Measurements from ENCODE around the gene PTCH2.

The PTCH2 gene

DNA sequence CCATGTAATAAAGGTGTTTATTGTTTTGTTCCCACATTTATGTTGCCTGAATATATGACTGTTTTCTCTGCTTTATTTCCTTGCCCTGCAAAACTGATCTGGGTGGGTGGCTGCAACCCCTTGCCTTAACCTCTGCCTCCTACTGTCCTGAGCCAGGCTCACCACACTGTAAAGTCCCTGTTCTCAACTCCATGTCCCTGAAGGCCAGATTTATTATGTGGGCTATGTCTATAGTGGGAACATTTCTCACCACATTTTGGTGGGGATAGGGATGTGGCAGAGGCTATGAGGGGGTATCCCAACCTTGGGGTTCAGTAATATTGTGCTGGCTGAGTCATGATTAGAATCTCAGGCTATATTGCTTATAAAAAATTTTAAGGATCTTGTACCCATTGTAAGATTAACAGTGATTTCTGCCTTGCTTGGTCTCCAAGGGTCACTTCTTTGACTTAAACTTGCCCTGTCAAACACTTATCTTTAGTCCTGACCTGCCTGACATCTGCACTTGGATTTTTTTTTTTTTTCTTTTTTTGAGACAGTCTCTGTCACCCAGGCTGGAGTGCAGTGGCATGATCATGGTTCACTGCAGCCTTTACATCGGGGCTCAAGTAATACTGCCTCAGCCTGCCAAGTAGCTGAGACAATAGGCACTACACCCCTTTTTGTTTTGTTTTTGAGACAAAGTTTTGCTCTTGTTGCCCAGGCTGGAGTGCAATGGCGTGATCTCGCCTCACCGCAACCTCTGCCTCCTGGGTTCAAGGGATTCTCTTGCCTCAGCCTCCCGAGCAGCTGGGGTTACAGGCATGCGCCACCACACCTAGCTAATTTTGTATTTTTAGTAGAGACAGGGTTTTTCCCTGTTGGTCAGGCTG, 64.1 kb downstream of the PTCH2 start:
- no peak for TF ChIP-seq ZNF274 (IDR thresholded peaks at IDR 0.05; ENCODE audit: low read depth, low read length)
- H3K4me3 ChIP-seq (ENCODE audit: low read length) = no peak overlapping the region

DNA sequence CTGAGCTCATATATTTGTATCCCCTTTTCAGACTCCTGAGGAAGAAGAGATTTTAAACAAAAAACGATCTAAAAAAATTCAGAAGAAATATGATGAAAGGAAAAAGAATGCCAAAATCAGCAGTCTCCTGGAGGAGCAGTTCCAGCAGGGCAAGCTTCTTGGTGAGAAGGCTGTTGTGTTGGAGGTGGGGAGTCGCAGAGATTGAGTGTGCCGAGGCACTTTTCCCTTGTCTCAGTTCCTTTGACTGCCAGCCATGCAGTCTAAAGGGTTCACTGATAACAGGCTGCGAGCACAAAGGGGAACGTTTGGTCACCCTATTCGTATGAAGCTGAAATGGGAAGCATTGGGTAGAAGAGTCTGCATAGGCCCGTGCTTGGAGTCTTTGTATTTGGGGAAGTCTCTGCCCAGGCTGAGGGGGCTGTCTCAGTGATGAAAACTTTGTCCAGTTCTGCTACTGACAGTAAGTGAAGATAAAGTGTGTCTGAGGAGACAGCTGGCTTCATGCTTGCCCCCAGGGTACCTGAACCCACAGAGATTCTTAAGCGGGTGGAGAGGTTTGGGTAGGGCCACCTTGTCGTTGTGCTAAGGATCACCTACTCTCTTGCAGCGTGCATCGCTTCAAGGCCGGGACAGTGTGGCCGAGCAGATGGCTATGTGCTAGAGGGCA, 65.0 kb downstream of the PTCH2 start:
- peak overlapping the region; percentile 27; the same call in 1 of the 2 replicates for H3K4me3 ChIP-seq (ENCODE audit: low read length)
- TF ChIP-seq ZNF274 (IDR thresholded peaks at IDR 0.05; ENCODE audit: low read depth, low read length) = no peak

DNA sequence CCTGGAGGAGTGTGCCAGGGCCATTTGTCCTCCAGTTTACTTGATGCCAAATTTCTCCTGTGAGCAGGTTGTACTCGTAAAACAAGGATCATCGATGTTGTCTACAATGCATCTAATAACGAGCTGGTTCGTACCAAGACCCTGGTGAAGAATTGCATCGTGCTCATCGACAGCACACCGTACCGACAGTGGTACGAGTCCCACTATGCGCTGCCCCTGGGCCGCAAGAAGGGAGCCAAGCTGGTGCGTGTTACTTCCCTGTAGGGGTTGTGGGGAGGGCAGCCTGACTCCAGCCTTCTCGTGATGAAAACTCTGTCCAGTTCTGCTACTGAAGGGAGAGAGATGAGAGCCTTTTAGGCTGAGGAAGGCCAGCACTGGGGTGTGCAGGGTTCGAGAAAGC, 65.5 kb downstream of the PTCH2 start:
- TF ChIP-seq ZNF274 (IDR thresholded peaks at IDR 0.05; ENCODE audit: low read depth, low read length) = no peak
- H3K4me3 ChIP-seq (ENCODE audit: low read length) = peak overlapping the region; percentile 90

DNA sequence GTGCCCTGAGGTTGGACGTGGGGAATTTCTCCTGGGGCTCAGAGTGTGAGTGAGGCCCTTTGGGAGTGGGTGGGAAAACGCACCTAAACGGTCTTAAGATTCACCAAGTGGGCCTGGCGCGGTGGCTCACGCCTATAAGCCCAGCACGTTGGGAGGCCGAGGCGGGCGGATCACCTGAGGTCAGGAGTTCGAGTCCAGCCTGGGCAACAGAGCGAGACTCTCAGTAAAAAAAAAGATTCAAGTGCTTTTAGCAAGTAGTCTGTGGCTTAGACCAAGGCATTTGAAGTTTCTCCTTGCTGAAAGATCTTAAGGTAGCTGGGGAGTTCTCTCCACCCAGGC, 66.4 kb downstream of the PTCH2 start:
- H3K4me3 ChIP-seq (ENCODE audit: low read length) = peak overlapping the region; percentile 90
- TF ChIP-seq ZNF274 (IDR thresholded peaks at IDR 0.05; ENCODE audit: low read depth, low read length) = no peak

DNA sequence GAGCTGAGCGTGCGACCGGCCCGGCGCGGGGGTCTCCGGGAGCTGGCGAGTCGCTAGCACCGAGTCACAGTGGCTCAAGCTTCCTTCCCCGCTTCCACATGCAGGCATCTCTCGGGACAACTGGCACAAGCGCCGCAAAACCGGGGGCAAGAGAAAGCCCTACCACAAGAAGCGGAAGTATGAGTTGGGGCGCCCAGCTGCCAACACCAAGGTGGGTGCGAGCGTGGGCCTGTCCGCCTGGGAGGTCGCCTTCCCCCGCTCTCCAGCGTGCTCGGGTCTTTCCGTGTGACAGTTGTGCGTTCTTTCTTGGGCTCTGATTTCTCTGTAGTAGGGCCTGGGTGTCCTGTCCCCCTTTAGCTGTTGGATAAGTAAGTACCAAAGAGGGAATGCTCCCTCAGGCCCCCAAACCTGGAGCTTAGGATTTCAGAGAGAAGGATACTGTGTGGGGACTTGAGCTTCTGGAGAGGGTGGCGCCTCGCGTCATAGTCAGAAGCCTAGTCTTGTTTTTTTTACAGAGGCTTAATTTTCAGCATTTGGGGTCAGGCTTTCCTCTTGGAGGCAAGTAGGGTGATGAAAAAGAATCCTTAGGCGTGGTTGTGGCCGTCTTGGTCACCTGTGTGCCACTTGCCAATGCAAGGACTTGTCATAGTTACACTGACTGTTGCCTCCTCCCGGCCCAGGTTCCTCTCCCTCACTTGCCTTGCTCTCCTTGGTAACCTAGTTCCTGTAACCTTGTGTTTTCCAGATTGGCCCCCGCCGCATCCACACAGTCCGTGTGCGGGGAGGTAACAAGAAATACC, 66.9 kb downstream of the PTCH2 start:
- TF ChIP-seq ZNF274 (IDR thresholded peaks at IDR 0.05; ENCODE audit: low read depth, low read length) = no peak
- peak overlapping the region; percentile 90 for H3K4me3 ChIP-seq (ENCODE audit: low read length)

DNA sequence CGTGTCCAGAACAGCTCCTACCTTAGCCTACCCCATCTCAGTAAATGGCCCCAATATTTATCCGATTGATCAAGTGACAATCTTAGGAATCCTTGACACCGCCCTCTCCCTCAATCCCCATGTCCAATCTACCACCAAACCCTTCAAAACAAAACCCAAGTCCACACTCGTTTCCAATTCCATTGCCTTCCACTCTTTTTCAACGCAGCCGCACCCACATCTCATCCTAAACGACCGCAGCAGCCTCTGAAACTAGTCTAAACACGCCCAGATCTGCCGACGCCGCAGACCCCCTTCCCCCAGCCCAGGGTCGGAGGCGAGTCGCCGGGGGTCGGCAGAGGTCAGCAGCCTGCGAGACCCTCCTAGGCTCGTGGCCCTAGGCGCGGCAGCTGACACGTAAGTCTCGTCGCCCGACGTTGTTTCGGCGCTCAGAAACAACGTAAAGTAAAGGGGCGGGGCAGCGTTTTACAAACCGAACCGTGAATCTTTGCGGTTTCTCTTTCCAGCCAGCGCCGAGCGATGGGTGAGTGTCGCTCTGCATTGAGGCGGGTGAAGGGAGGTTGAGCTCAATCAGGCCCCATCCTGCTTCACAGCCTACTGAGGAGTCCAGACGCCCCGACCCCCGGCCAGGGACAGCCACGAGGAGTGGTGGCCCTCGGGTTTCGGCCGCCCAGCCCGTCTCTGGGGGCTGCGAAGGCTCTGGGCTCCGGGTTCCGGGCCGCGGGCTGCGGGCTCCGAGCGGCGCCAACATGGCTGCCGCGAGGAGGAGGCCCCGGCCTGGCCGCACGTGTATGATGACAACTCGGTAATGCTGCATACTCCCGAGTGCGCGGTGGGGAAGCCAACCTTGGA, 67.7 kb downstream of the PTCH2 start, which contains the start of gene RPS8:
Gene RPS8 (plus strand): TSS at position 463 of the 852 bp plus-strand sequence. CDS start 57 bp downstream, at position 520.
- TF ChIP-seq ZNF274 (IDR thresholded peaks at IDR 0.05; ENCODE audit: low read depth, low read length) = no peak
- H3K4me3 ChIP-seq (ENCODE audit: low read length) = peak within 1 kb of the TSS; percentile 90
